ENCODE data around the gene ZNF727.
"Not testable (repeated sequence)": the region's sequence is repeated elsewhere in the genome, so short reads cannot be mapped to it uniquely, and the experiment has no call there.

Gene ZNF727

GRCh38 chr7:64045301-64046040 is at the start of gene ZNF727:
Gene ZNF727 (plus strand): TSS chr7:64045434. CDS start chr7:64045622, 188 bp downstream.
- no peak for TF ChIP-seq CTCF (IDR thresholded peaks at IDR 0.05; ENCODE audit: extremely low read depth, insufficient read depth, missing control alignments)
- DNase-seq (ENCODE audit: low spot score) = no peak
- in situ Hi-C loops (cut with MboI; ENCODE audit: low pct_unique_long_range_greater_than_20kb, low sequenced_read_pairs, unreplicated experiment) = no loop called here

- no peak for DNase-seq (ENCODE audit: low spot score)
- TF ChIP-seq CTCF (IDR thresholded peaks at IDR 0.05; ENCODE audit: extremely low read depth, insufficient read depth, missing control alignments) = no peak
- in situ Hi-C loops (cut with MboI; ENCODE audit: low pct_unique_long_range_greater_than_20kb, low sequenced_read_pairs, unreplicated experiment) = no loop called here
Observed at GRCh38 chr7:63998549-63998948, 46.7 kb upstream of the ZNF727 start, which contains the start of gene ZNF722. Gene ZNF722 (plus strand): TSS chr7:63998849. CDS start chr7:63998962, 113 bp downstream.

DNA sequence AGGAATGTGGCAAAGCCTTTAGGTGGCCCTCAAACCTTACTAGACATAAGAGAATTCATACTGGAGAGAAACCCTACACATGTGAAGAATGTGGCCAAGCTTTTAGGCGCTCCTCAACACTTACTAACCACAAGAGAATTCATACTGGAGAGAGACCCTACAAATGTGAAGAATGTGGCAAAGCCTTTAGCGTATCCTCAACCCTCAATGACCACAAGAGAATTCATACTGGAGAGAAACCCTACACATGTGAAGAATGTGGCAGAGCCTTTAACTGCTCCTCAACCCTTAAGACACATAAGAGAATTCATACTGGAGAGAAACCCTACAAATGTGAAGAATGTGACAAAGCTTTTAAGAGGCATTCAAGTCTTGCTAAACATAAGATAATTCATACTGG is 29.7 kb upstream of the ZNF727 start:
- DNase-seq (ENCODE audit: low spot score); in situ Hi-C loops (cut with MboI; ENCODE audit: low pct_unique_long_range_greater_than_20kb, low sequenced_read_pairs, unreplicated experiment): not testable (repeated sequence)

- no peak for DNase-seq (ENCODE audit: low spot score)
- TF ChIP-seq CTCF (IDR thresholded peaks at IDR 0.05; ENCODE audit: extremely low read depth, insufficient read depth, missing control alignments) = no peak
- in situ Hi-C loops (cut with MboI; ENCODE audit: low pct_unique_long_range_greater_than_20kb, low sequenced_read_pairs, unreplicated experiment) = no loop called here
Observed at GRCh38 chr7:64035388-64035787, 9.8 kb upstream of the ZNF727 start.

DNA sequence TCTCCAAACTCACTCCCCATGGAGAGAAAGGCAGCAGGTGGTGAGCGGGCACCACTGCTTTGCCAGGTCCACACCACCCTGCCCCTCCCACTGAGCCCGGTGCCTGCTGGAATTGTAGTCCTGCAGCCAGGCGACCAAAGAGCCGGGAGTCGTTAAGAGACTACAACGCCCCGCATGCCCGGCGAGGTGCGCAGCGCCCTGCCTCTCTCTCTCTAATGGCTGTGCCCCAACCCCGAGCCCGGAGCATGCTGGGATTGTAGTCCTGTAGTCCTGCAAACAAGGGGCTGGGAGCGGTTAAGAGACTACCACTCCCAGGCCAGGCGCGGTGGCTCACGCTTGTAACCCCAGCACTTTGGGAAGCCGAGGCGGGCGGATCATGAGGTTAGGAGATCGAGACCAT is 8.1 kb upstream of the ZNF727 start:
- in situ Hi-C loops (cut with MboI; ENCODE audit: low pct_unique_long_range_greater_than_20kb, low sequenced_read_pairs, unreplicated experiment) = no loop called here

GRCh38 chr7:64046041-64046389 is 781 bp downstream of the ZNF727 start:
- in situ Hi-C loops (cut with MboI; ENCODE audit: low pct_unique_long_range_greater_than_20kb, low sequenced_read_pairs, unreplicated experiment) = no loop called here
- no peak for TF ChIP-seq CTCF (IDR thresholded peaks at IDR 0.05; ENCODE audit: extremely low read depth, insufficient read depth, missing control alignments)
- no peak for DNase-seq (ENCODE audit: low spot score)

More for the DNA sequence above, 8.1 kb upstream of the ZNF727 start:
- no peak for DNase-seq (ENCODE audit: low spot score)
- no peak for TF ChIP-seq CTCF (IDR thresholded peaks at IDR 0.05; ENCODE audit: extremely low read depth, insufficient read depth, missing control alignments)

DNA sequence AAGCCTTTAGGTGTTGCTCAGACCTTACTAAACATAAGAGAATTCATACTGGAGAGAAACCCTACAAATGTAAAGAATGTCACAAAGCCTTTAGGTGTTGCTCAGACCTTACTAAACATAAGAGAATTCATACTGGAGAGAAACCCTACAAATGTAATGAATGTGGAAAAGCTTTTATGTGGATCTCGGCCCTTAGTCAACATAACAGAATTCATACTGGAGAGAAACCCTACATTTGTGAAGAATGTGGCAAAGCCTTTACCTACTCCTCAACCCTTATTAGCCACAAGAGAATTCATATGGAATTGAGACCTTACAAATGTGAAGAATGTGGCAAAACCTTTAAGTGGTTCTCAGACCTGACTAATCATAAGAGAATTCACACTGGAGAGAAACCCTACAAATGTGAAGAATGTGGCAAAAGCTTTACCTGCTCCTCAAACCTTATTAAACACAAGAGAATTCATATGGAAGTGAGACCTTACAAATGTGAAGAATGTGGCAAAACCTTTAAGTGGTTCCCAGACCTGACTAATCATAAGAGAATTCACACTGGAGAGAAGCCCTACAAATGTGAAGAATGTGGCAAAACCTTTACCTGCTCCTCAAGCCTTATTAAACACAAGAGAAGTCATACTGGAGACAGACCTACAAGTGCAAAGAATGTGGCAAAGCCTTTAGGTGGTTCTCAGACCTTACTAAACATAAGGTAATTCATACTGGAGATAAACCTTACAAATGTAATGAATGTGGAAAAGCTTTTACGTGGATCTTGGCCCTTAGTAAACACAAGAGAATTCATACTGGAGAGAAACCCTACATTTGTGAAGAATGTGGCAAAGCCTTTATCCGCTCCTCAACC is 32.8 kb downstream of the ZNF727 start:
- DNase-seq (ENCODE audit: low spot score); in situ Hi-C loops (cut with MboI; ENCODE audit: low pct_unique_long_range_greater_than_20kb, low sequenced_read_pairs, unreplicated experiment): not testable (repeated sequence)
